ENCODE measurements around the gene DYSF.

DNA sequence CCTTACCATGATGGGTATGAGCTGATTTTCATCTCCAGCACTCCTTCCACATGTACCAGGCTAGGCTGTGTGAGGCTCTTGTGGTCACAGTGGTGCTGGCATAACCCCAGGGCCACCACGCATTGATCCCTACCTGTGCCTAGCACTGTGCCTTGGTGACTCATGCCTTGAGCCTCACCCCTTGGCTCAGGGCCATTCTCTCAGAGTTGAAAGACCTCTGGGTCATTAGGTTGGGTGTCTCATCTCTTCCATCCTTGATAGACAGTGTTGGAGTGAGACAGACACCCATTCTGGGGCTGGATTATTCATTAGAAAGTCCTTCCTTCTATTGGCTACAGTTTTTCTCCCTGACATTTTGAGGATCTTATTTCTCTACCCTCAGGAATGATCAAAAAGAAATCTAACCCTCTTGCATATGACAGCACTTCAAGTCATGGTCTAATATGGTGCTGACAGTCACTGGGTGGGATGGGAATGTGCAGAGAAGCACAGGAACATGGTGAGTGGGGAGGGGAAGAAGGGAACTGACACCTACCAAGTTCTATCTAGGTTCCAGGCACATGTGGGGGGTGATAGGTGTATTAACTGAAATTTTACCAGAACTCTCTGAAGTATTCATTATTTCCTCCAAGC lies 41.3 kb downstream of the DYSF start:
- TF ChIP-seq GABPA (IDR thresholded peaks at IDR 0.05; ENCODE audit: low read depth) (no peak), CHD2 (IDR thresholded peaks at IDR 0.05; ENCODE audit: low read length, partially characterized antibody) (no peak)
